Ovary (tissue), 9 donors: ENCODE data around the gene CAPN5. TPM values are rescaled to one million over a fixed set of nuclear protein-coding genes. Genes with fewer than 3 reads are reported as not detected.

ENCODE experiments used
- DNase-seq, 5 donors: peaks; one replicate each; pipeline ENCODE4 v3.0.0-alpha.2; 2019 to 2020
- H3K27ac ChIP-seq, 2 donors: fragments of 200-600 bp; one replicate each; pipeline versions ENCODE4 v1.5.1 to v1.8.0; 2019 to 2022
- H3K27me3 ChIP-seq: fragments of 200-600 bp; one replicate; pipeline ENCODE4 v1.8.0; 2022
- H3K36me3 ChIP-seq: fragments of 200-600 bp; sonication (generic); one replicate; pipeline ENCODE4 v1.5.1; 2019
- H3K4me1 ChIP-seq: one replicate; pipeline ENCODE4 v1.8.1; 2013; ENCODE audit warnings: mild to moderate bottlenecking, moderate library complexity; ENCODE audit not compliant: insufficient read depth
- H3K4me3 ChIP-seq: fragments of 200-600 bp; sonication (generic); one replicate; pipeline ENCODE4 v1.5.1; 2017
- H3K9me3 ChIP-seq, 2 donors: fragments of 200-600 bp in 1 of 2; sonication (generic) in 1 of 2; one replicate each; pipeline versions ENCODE4 v1.5.1 to v1.8.1; 2013 to 2019; ENCODE audit warnings: mild to moderate bottlenecking in 1 of 2, moderate library complexity in 1 of 2
- EP300 ChIP-seq: sonication (generic); formaldehyde crosslinking; IDR thresholded peaks from one replicate; pipeline ENCODE4 v1.6.1; 2017; ENCODE audit warnings: antibody characterized with exemption
- POLR2A ChIP-seq: fragments of 450-650 bp; IDR thresholded peaks from one replicate; pipeline ENCODE4 v1.6.1; 2017; ENCODE audit warnings: antibody characterized with exemption, mild to moderate bottlenecking, moderate library complexity
- WGBS, 3 donors: extraction: QIAGEN DNeasy Blood & Tissue Kit in 1 of 3; methylation state at CpG; one replicate each; pipeline versions ENCODE4 v1.1.5 to v1.1.7; 2013 to 2017; 5-methylcytosine and 5-hydroxymethylcytosine counted together
- intact Hi-C, 4 donors: fragments of 100-400 bp; cut with DNase I; formaldehyde crosslinking; loops; one replicate each; pipeline versions ENCODE4 v1.11.0 to v1.15.1; 2022 to 2023
- polyA plus RNA-seq, 2 donors: library from polyadenylated mRNA; stranded (reverse); fragments of 200-250 nt in 1 of 2; fragments of 350-450 nt in 1 of 2; fragmentation: Illumina TruSeq in 1 of 2; extraction: RNeasy Lipid Tissue Mini Kit (QIAGEN cat#74804) in 1 of 2; gene quantifications; one replicate each; pipeline ENCODE4 v1.2.3, GENCODE V29; 2013 to 2014
- total RNA-seq, 7 donors: library from RNA; depleted of rRNA in 2 of 7; stranded (reverse); fragments of >200 nt in 2 of 7; fragmentation: NEBNext Ultra II Directional in 3 of 7; extraction: Animal tissue kit (Norgen Biotek cat#: 25700) in 3 of 7; gene quantifications; one replicate each; pipeline versions ENCODE4 v1.1.0 to v1.2.4, GENCODE V29; 2016 to 2023
- TF ChIP-seq, protein P1 (sequence below), 3 donors: fragments of 450-650 bp in 2 of 3; fragments of 200-600 bp in 1 of 3; IDR thresholded peaks; one replicate each; pipeline versions ENCODE4 v1.5.1 to v1.8.0; 2016 to 2022; ENCODE audit warnings: antibody characterized with exemption in 3 of 3, mild to moderate bottlenecking in 1 of 3
- donor health status: DM: no; HTN: no; CAD: no; lungs with moderate emphysema.
- donor health status: DM: no; HTN: no; CAD: no.
- donor health status: Bipolar disorder and iron deficiency.
- donor health status: DM: yes; HTN: yes; CAD: no.
- donor health status: DM: no; HTN: no; CAD: no.
- donor health status: DM: yes; HTN: yes; CAD: no.

The CAPN5 gene
- total and polyA plus RNA-seq, 9 donors: 3.0 to 82.2 (median 21.3) TPM

DNA sequence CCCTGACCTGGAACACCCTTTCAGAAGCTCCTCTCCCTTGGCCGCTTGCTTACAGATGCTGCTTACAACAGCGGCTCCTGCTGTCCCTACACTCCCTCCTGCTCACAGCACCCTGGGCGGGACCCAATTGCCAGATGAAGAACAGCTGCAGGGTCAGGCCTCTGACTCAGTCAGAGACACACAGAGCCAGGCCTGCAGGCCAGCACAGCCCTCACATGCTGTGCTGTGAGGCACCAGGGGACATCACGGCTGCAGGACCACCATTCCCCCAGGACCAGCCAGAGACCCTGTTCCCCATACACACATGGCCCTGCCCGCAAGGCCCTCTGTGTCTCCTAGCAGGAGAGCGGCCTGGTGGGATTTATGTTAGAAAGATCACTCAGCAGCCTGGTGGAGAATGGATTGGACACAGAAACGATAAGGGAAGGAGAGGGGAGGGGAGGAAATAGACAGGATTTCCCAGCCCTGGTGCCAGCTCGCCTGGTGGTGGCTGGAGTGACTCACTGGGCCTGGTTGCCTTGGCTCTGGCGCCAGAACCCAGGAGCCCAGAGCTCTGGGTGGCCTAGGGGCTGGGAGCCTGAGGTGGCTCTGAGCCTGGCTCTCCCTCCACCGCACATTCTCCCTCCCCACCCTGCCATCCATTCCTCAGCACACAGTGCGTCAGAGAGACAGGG is 6.7 kb downstream of the CAPN5 start:
- TF ChIP-seq POLR2A: peak; percentile 30
- TF ChIP-seq, protein P1, sequence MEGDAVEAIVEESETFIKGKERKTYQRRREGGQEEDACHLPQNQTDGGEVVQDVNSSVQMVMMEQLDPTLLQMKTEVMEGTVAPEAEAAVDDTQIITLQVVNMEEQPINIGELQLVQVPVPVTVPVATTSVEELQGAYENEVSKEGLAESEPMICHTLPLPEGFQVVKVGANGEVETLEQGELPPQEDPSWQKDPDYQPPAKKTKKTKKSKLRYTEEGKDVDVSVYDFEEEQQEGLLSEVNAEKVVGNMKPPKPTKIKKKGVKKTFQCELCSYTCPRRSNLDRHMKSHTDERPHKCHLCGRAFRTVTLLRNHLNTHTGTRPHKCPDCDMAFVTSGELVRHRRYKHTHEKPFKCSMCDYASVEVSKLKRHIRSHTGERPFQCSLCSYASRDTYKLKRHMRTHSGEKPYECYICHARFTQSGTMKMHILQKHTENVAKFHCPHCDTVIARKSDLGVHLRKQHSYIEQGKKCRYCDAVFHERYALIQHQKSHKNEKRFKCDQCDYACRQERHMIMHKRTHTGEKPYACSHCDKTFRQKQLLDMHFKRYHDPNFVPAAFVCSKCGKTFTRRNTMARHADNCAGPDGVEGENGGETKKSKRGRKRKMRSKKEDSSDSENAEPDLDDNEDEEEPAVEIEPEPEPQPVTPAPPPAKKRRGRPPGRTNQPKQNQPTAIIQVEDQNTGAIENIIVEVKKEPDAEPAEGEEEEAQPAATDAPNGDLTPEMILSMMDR (IDR thresholded peaks at IDR 0.05): peak; percentile 24 to 87 (median 78)
- peak; percentile 35 for TF ChIP-seq EP300
- DNase-seq: peak; percentile 92 to 96 (median 92)
- H3K9me3 ChIP-seq: no peaks in the 10 kb centered on the region
- WGBS, 3 donors: 4 to 7% (median 4%) methylated on average over 11 of the region's 11 CpGs
- intact Hi-C loops: no loop called here
- no peak overlapping the region for H3K4me3 ChIP-seq
- no peaks in the 10 kb centered on the region for H3K36me3 ChIP-seq
- peaks cover 27% of the 10 kb centered on the region for H3K4me1 ChIP-seq
- H3K27me3 ChIP-seq: no peaks in the 10 kb centered on the region
- peak overlapping the region; percentile 76 to 84 for H3K27ac ChIP-seq

DNA sequence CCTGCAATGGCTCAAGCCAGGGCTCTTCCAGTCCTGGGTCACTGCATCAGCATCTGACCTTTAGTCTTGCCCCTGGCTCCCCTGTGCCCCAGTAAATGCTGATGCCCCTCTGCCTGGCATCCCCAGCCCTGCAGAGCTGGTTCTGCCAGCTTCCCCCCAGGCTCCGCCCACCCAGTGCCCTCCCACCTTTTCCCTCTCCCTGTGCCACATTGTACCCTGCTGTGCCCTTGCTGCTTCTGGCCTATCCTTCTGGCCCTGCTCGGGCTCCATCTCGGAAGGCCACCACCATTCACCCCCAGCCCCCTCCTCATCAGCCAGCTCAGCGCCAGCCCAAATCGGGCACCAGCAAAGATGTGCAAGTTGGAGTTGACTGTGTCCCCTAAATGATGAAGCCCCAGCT is 7.4 kb downstream of the CAPN5 start:
- Histone ChIP-seq H3K9me3 (no peaks in the 10 kb centered on the region), H3K4me1 (peaks cover 27% of the 10 kb centered on the region), H3K4me3 (no peak overlapping the region), H3K27me3 (no peaks in the 10 kb centered on the region), H3K36me3 (no peaks in the 10 kb centered on the region), H3K27ac (peak overlapping the region; percentile 76 to 84)
- intact Hi-C loops: no loop called here
- WGBS, 3 donors: 79 to 94% (median 87%) methylated on average over 5 of the region's 5 CpGs
- TF ChIP-seq POLR2A (no peak), EP300 (no peak)
- TF ChIP-seq, protein P1 (IDR thresholded peaks at IDR 0.05): no peak
- peak in 3 of 5 donors; percentile 29 to 50 (median 47) for DNase-seq

DNA sequence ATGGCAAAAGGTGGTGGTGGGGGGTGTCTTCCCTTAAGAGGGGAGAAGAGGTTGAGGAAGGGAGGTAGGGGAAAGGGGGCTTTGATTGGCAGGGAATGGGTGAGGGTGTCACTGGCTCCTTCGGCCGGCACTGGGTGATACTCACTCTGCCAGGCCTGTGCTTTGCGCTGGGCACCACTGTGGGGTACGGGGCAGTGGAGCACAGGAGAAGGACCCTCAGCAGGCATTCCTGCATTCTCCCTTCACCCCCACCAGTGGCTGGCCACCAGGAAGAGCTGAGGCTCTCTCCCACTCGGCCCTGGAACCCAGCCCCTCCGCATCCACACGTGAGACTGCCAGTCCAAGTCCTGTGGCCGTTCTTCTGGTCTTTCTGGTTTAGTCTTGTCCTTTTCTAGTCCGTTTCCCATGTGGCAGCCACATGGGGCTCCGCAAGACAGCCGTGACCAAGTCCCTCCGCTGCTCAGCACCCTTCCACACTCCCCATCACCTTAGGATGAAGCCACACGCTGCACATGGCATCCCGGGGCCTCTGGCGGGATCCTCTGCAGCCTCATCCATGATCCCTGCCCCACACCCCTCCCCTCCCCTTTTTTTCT is 8.0 kb downstream of the CAPN5 start:
- H3K27ac ChIP-seq: peak overlapping the region; percentile 76 to 84
- no peaks in the 10 kb centered on the region for H3K36me3 ChIP-seq
- peak in 3 of 5 donors; percentile 20 to 32 (median 31) for DNase-seq
- H3K4me3 ChIP-seq: no peak overlapping the region
- H3K9me3 ChIP-seq: no peaks in the 10 kb centered on the region
- peaks cover 27% of the 10 kb centered on the region for H3K4me1 ChIP-seq
- 76 to 86% (median 86%) methylated on average over 13 to 15 of the region's 15 CpGs for WGBS, 3 donors
- no peak for TF ChIP-seq POLR2A
- H3K27me3 ChIP-seq: no peaks in the 10 kb centered on the region
- intact Hi-C loops: no loop called here

DNA sequence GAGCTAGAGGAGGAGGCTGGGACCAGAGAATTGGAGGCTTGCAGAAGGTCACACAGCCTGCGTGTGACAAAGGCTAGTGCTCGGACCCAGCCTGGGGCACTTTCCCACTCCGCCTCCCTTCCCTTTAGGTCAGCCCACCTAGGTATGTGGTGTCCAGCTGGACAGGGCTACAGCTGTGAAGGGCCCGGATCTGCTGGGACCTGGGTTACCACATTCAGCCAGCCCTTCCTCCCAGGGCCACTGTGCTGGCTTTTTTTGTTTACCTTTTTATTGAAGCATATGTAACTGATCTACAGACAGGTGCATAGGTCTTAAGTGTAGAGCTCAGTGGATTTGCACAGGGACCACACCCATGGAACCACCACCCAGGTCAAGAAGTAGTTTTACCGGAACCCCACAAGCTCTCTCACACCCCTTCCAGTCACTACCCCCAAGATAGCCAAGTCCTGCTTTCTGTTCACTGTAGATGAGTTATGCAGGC is 8.7 kb downstream of the CAPN5 start:
- intact Hi-C loops: no loop called here
- TF ChIP-seq, protein P1 (IDR thresholded peaks at IDR 0.05): no peak
- TF ChIP-seq POLR2A (no peak), EP300 (no peak)
- 90 to 95% (median 92%) methylated on average over 5 of the region's 5 CpGs for WGBS, 3 donors
- H3K27ac ChIP-seq: peak overlapping the region in 1 of 2 donors; percentile 84
- H3K36me3 ChIP-seq: no peaks in the 10 kb centered on the region
- peaks cover 27% of the 10 kb centered on the region for H3K4me1 ChIP-seq
- H3K27me3 ChIP-seq: no peaks in the 10 kb centered on the region
- H3K9me3 ChIP-seq: no peaks in the 10 kb centered on the region
- H3K4me3 ChIP-seq: no peak overlapping the region
- peak in 1 of 5 donors; percentile 22 for DNase-seq

DNA sequence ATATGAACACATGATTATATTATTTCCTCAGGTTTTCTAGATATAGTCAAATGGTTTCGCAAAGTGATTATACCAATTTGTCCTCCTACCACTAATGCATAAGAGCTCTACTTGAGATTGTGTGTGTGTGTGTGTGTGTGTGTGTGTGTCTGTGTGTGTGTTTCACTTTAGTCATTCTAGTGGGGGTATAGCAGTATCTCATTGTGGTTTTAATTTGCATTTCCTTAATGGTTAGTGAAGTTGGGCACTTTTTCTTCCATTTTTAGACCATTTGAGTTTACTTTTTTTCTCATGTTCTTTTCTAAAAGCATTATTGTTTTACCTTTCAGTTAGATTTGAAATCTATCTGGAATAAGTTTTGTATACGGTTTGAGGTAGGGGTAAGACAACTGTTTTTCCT is 12.9 kb downstream of the CAPN5 start:
- TF ChIP-seq POLR2A: no peak
- TF ChIP-seq, protein P1 (IDR thresholded peaks at IDR 0.05): no peak
- TF ChIP-seq EP300: no peak
- Histone ChIP-seq H3K36me3 (no peaks in the 10 kb centered on the region), H3K4me1 (peaks cover 15% of the 10 kb centered on the region), H3K27me3 (no peaks in the 10 kb centered on the region), H3K27ac (no peak overlapping the region), H3K9me3 (no peaks in the 10 kb centered on the region), H3K4me3 (no peak overlapping the region)
- WGBS, 3 donors: 72 to 96% (median 93%) methylated on average over 2 of the region's 2 CpGs
- intact Hi-C loops: no loop called here
- DNase-seq: no peak
